ENCODE data around the gene NOX4.
"Not testable (repeated sequence)": the region's sequence is repeated elsewhere in the genome, so short reads cannot be mapped to it uniquely, and the experiment has no call there.

GRCh38 chr11:89331940-89332339, 159.2 kb downstream of the NOX4 start:
- TF ChIP-seq CTCF, POLR2A (IDR thresholded peaks at IDR 0.05): not testable (repeated sequence)

Measured in esophagus squamous epithelium (tissue), 4 donors.